Transverse colon (tissue), 3 donors: ENCODE measurements around the gene PIK3CG.

ENCODE experiments used
- POLR2A ChIP-seq: fragments of 450-650 bp; IDR thresholded peaks from one replicate; pipeline ENCODE4 v1.6.1; 2016; ENCODE audit warnings: antibody characterized with exemption, mild to moderate bottlenecking, moderate library complexity
- TF ChIP-seq, protein P1 (sequence below), 5 experiments: fragments of 200-600 bp in 3 of 5; fragments of 450-650 bp in 2 of 5; sonication (generic) in 3 of 5; IDR thresholded peaks; 1 replicate in 2 of 5; 2 replicates in 3 of 5; pipeline ENCODE4 v1.5.1; 2016 to 2017; ENCODE audit warnings: antibody characterized with exemption in 5 of 5, inconsistent platforms in 3 of 5, mild to moderate bottlenecking in 2 of 5, moderate library complexity in 1 of 5

DNA sequence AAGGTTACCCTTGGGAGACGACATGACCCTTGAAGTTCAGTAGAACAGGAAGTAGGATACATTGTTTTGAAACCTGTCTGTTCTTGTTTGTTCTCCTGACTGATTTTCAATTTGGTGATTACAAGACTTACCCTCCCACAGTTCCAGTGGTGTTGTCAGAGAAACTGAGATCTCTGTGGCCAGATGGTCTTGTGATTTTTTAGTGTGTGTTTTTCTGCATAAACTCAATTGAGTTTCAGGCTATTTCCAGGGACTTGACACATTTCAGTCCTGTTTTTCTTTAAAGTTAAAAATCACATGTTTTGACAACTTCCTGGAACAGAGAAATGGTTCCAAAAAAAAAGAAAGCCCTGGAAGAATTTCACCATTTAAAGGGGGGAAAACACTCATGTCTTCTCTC lies 22.3 kb downstream of the PIK3CG start:
- no peak for TF ChIP-seq POLR2A
- TF ChIP-seq, protein P1, sequence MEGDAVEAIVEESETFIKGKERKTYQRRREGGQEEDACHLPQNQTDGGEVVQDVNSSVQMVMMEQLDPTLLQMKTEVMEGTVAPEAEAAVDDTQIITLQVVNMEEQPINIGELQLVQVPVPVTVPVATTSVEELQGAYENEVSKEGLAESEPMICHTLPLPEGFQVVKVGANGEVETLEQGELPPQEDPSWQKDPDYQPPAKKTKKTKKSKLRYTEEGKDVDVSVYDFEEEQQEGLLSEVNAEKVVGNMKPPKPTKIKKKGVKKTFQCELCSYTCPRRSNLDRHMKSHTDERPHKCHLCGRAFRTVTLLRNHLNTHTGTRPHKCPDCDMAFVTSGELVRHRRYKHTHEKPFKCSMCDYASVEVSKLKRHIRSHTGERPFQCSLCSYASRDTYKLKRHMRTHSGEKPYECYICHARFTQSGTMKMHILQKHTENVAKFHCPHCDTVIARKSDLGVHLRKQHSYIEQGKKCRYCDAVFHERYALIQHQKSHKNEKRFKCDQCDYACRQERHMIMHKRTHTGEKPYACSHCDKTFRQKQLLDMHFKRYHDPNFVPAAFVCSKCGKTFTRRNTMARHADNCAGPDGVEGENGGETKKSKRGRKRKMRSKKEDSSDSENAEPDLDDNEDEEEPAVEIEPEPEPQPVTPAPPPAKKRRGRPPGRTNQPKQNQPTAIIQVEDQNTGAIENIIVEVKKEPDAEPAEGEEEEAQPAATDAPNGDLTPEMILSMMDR (IDR thresholded peaks at IDR 0.05) = no peak
